WTC11 (cell line): ENCODE data around the gene SLC9A9. TPM values are rescaled to one million over a fixed set of nuclear protein-coding genes. Genes with fewer than 3 reads are reported as not detected.

Experiments used
- ATAC-seq: fragments of 200-7000 bp; cut with Tn5 transposase; 2 replicates; pipeline ENCODE4 v1.10.0; 2021; ENCODE audit warnings: mild to moderate bottlenecking, moderate library complexity
- CTCF ChIA-PET: fragments of 300-600 bp; sonication (Branson Sonifier 250); formaldehyde crosslinking; loops from one replicate; lab custom pipeline; 2021; ENCODE audit warnings: antibody characterized with exemption; lab: Charles Lee
- POLR2A ChIA-PET: fragments of 350-600 bp; sonication (Branson Sonifier 250); formaldehyde crosslinking; loops from one replicate; lab custom pipeline; 2021; ENCODE audit warnings: antibody characterized with exemption; lab: Charles Lee
- DNase-seq: peaks from one replicate; pipeline ENCODE4 v3.0.0; 2021; ENCODE audit warnings: low spot score
- H3K27ac Mint-ChIP-seq: 2 replicates; pipeline ENCODE4 v1.8.0; 2021; ENCODE audit warnings: mixed read lengths
- H3K27me3 Mint-ChIP-seq: 2 replicates; pipeline ENCODE4 v1.8.0; 2021; ENCODE audit warnings: low read depth, mild to moderate bottlenecking, moderate library complexity, mixed read lengths
- H3K36me3 Mint-ChIP-seq: 2 replicates; pipeline ENCODE4 v1.8.0; 2021; ENCODE audit warnings: mixed read lengths
- H3K4me1 Mint-ChIP-seq: 2 replicates; pipeline ENCODE4 v1.8.0; 2022; ENCODE audit warnings: mixed read lengths
- H3K4me3 Mint-ChIP-seq: 2 replicates; pipeline ENCODE4 v1.8.0; 2021; ENCODE audit warnings: mild to moderate bottlenecking, moderate library complexity, mixed read lengths
- H3K9me3 Mint-ChIP-seq: 2 replicates; pipeline ENCODE4 v1.8.0; 2021; ENCODE audit warnings: mixed read lengths
- ARID4B ChIP-seq: sonication (generic); formaldehyde crosslinking; IDR thresholded peaks from 2 replicates; pipeline ENCODE4 v1.8.0; 2023; ENCODE audit warnings: missing genetic modification reagents, mild to moderate bottlenecking, borderline replicate concordance
- ATF2 ChIP-seq: sonication (generic); formaldehyde crosslinking; IDR thresholded peaks from 2 replicates; pipeline ENCODE4 v1.8.1; 2022; ENCODE audit warnings: low read depth, missing genetic modification reagents, borderline replicate concordance
- CBFB ChIP-seq: sonication (generic); formaldehyde crosslinking; IDR thresholded peaks from 2 replicates; pipeline ENCODE4 v1.8.1; 2022; ENCODE audit warnings: mild to moderate bottlenecking, low read depth, missing genetic modification reagents
- CREB1 ChIP-seq: sonication (generic); formaldehyde crosslinking; IDR thresholded peaks from 2 replicates; pipeline ENCODE4 v1.8.0; 2023; ENCODE audit warnings: mild to moderate bottlenecking, missing genetic modification reagents
- CREM ChIP-seq: sonication (generic); formaldehyde crosslinking; IDR thresholded peaks from 2 replicates; pipeline ENCODE4 v1.8.1; 2022; ENCODE audit warnings: mild to moderate bottlenecking, missing genetic modification reagents, moderate library complexity
- ETV6 ChIP-seq: sonication (generic); formaldehyde crosslinking; IDR thresholded peaks from 2 replicates; pipeline ENCODE4 v1.8.1; 2022; ENCODE audit warnings: mild to moderate bottlenecking, missing genetic modification reagents
- GABPB1 ChIP-seq: sonication (generic); formaldehyde crosslinking; IDR thresholded peaks from 2 replicates; pipeline ENCODE4 v1.8.1; 2023; ENCODE audit warnings: mild to moderate bottlenecking, missing genetic modification reagents
- HMGXB4 ChIP-seq: sonication (generic); formaldehyde crosslinking; IDR thresholded peaks from 2 replicates; pipeline ENCODE4 v1.8.1; 2023; ENCODE audit warnings: mild to moderate bottlenecking, moderate library complexity, missing genetic modification reagents
- NFE2L1 ChIP-seq: sonication (generic); formaldehyde crosslinking; IDR thresholded peaks from 2 replicates; pipeline ENCODE4 v1.8.1; 2023; ENCODE audit warnings: missing genetic modification reagents
- OVOL2 ChIP-seq: fragments of 250-450 bp; sonication (Bioruptor Pico); IDR thresholded peaks from 2 replicates; pipeline ENCODE4 v1.9.0; 2021; ENCODE audit warnings: mild to moderate bottlenecking, borderline replicate concordance
- SP1 ChIP-seq: sonication (generic); formaldehyde crosslinking; conservative IDR thresholded peaks from 2 replicates; pipeline ENCODE4 v1.8.1; 2022; ENCODE audit warnings: missing genetic modification reagents
- TCF7 ChIP-seq: sonication (generic); formaldehyde crosslinking; IDR thresholded peaks from 2 replicates; pipeline ENCODE4 v1.8.0; 2022; ENCODE audit warnings: mild to moderate bottlenecking, low read depth, missing genetic modification reagents, moderate library complexity
- ZBTB43 ChIP-seq: sonication (generic); formaldehyde crosslinking; IDR thresholded peaks from 2 replicates; pipeline ENCODE4 v1.8.1; 2023; ENCODE audit warnings: mild to moderate bottlenecking, missing genetic modification reagents
- ZMAT4 ChIP-seq: fragments of 250-450 bp; sonication (Bioruptor Pico); IDR thresholded peaks from 2 replicates; pipeline ENCODE4 v1.9.0; 2021; ENCODE audit warnings: mild to moderate bottlenecking
- ZNF219 ChIP-seq: sonication (generic); formaldehyde crosslinking; IDR thresholded peaks from 2 replicates; pipeline ENCODE4 v1.8.0; 2023; ENCODE audit warnings: missing genetic modification reagents, mild to moderate bottlenecking, borderline replicate concordance
- ZNF416 ChIP-seq: fragments of 250-450 bp; sonication (Bioruptor Pico); IDR thresholded peaks from 2 replicates; pipeline ENCODE4 v1.9.0; 2021; ENCODE audit warnings: mild to moderate bottlenecking, inconsistent platforms
- ZNF423 ChIP-seq: fragments of 250-450 bp; sonication (Bioruptor Pico); IDR thresholded peaks from 2 replicates; pipeline ENCODE4 v2.1.2; 2022; ENCODE audit warnings: mild to moderate bottlenecking, moderate library complexity
- ZNF425 ChIP-seq: fragments of 250-450 bp; sonication (Bioruptor Pico); conservative IDR thresholded peaks from 2 replicates; pipeline ENCODE4 v1.9.0; 2021; ENCODE audit warnings: mild to moderate bottlenecking
- ZNF532 ChIP-seq: fragments of 250-450 bp; sonication (Bioruptor Pico); IDR thresholded peaks from 2 replicates; pipeline ENCODE4 v1.9.0; 2021; ENCODE audit warnings: mild to moderate bottlenecking, borderline replicate concordance
- total RNA-seq: library from RNA; stranded (reverse); gene quantifications from 3 replicates; pipeline ENCODE4 v1.2.3, GENCODE V29; 2021

Gene SLC9A9
- total RNA-seq, 1 experiment from 2014 or later = 1.2 TPM

GRCh38 chr3:143640774-143641173 lies 207.5 kb downstream of the SLC9A9 start (continued):
- no peak for TF ChIP-seq ARID4B (CRISPR knock-in tag)
- no peak for TF ChIP-seq ZBTB43 (CRISPR knock-in tag)
- no peak for TF ChIP-seq ZNF416
- TF ChIP-seq ETV6 (CRISPR knock-in tag) = no peak
- TF ChIP-seq ZNF532 = no peak
- TF ChIP-seq ZNF423 (CRISPR knock-in tag) = no peak
- no peak for TF ChIP-seq TCF7

- Mint-ChIP-seq H3K9me3 (peaks cover 9% of the 10 kb centered on the region; the same call in 1 of the 2 replicates), H3K36me3 (no peaks in the 10 kb centered on the region), H3K27ac (no peak overlapping the region), H3K27me3 (no peaks in the 10 kb centered on the region)
- POLR2A ChIA-PET = no interaction called here
- TF ChIP-seq SP1 (CRISPR knock-in tag) (no peak), OVOL2 (CRISPR knock-in tag) (no peak), ZNF423 (CRISPR knock-in tag) (no peak), NFE2L1 (CRISPR knock-in tag) (no peak), CBFB (CRISPR knock-in tag) (no peak), GABPB1 (CRISPR knock-in tag) (no peak), ZMAT4 (no peak), ATF2 (CRISPR knock-in tag) (no peak), ZNF219 (CRISPR knock-in tag) (no peak), CREB1 (CRISPR knock-in tag) (no peak), HMGXB4 (CRISPR knock-in tag) (no peak), CREM (CRISPR knock-in tag) (no peak), ZNF425 (CRISPR knock-in tag) (no peak)
- TF ChIP-seq, all 79 proteins: peak for 0
- no peaks in the 10 kb centered on the region for H3K4me1 Mint-ChIP-seq
- CTCF ChIA-PET = no interaction called here
- ATAC-seq = no peak
- no peak for DNase-seq
- H3K4me3 Mint-ChIP-seq = no peak overlapping the region
These were observed 211.1 kb downstream of the SLC9A9 start for GRCh38 chr3:143637133-143637532.
